ENCODE measurements around the gene NFATC1. TPM values are rescaled to one million over a fixed set of nuclear protein-coding genes. Genes with fewer than 3 reads are reported as not detected.
A peak's percentile ranks its signal among the peaks of the same experiment; 100 is the strongest.

The NFATC1 gene
- total RNA-seq, 2 donors from 2014 or later: 1.6 to 4.3 TPM

- no peak overlapping the region for H3K4me3 ChIP-seq
- no peaks in the 10 kb centered on the region for H3K36me3 ChIP-seq
- DNase-seq: no peak
- H3K9ac ChIP-seq (ENCODE audit: low read depth in 2 of 2, low read length in 2 of 2): no peak overlapping the region
- peak overlapping the region; percentile 2 for H3K27ac ChIP-seq
- intact Hi-C loops (cut with DNase I): no loop called here
- no peak for TF ChIP-seq CTCF (IDR thresholded peaks at IDR 0.05)
- no peaks in the 10 kb centered on the region for H3K9me3 ChIP-seq
- no peaks in the 10 kb centered on the region for H3K27me3 ChIP-seq
- no peaks in the 10 kb centered on the region for H3K4me1 ChIP-seq
Observed at GRCh38 chr18:79496237-79496977, 100.7 kb downstream of the NFATC1 start.

DNA sequence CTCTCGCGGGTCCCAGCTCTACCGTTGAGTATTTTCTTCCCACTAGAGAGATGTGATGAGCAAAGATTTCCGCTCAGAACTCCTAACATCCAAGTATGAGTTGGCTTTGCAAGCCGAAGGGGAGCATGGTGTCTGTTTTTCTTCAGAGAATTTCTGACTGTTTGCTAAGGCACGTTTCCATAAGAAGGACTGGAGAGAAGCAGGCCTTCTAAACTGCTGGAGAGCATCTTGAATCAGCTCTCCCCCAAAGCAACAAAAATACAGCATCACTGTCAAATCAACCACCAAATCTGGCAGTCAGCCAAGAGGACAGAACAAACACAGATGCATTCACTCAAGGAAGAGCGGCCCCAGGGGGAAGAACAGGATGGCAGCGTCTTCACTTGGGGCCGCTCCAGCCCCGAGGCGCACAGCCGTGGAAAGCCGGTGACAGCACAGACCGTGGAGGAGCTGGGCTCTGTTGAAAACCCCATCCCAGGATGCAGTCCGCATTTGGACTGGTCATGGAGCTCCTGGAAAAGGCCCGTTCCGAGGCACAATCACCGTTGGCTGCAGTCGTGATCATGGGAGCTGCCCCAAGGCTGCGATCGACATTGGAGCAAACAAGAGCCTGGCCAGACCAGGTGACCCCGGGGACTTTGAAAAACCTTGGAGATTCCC, 101.4 kb downstream of the NFATC1 start:
- DNase-seq: peak; percentile 41
- H3K27me3 ChIP-seq: no peaks in the 10 kb centered on the region
- H3K9ac ChIP-seq (ENCODE audit: low read depth in 2 of 2, low read length in 2 of 2): no peak overlapping the region
- H3K9me3 ChIP-seq: no peaks in the 10 kb centered on the region
- no peak overlapping the region for H3K4me3 ChIP-seq
- H3K36me3 ChIP-seq: no peaks in the 10 kb centered on the region
- no peaks in the 10 kb centered on the region for H3K4me1 ChIP-seq
- no peak for TF ChIP-seq CTCF (IDR thresholded peaks at IDR 0.05)
- H3K27ac ChIP-seq: peak overlapping the region; percentile 2
- intact Hi-C loops (cut with DNase I): no loop called here

GRCh38 chr18:79497638-79498081, 101.9 kb downstream of the NFATC1 start:
- Histone ChIP-seq H3K4me1 (no peaks in the 10 kb centered on the region), H3K4me3 (no peak overlapping the region), H3K27me3 (no peaks in the 10 kb centered on the region), H3K9me3 (no peaks in the 10 kb centered on the region), H3K9ac (ENCODE audit: low read depth in 2 of 2, low read length in 2 of 2) (no peak overlapping the region), H3K36me3 (no peaks in the 10 kb centered on the region), H3K27ac (peak overlapping the region; percentile 2)
- intact Hi-C loops (cut with DNase I): no loop called here
- no peak for TF ChIP-seq CTCF (IDR thresholded peaks at IDR 0.05)
- no peak for DNase-seq

- H3K36me3 ChIP-seq: no peaks in the 10 kb centered on the region
- H3K27me3 ChIP-seq: no peaks in the 10 kb centered on the region
- no peak overlapping the region for H3K27ac ChIP-seq
- no peaks in the 10 kb centered on the region for H3K4me1 ChIP-seq
- no peak for DNase-seq
- TF ChIP-seq CTCF (IDR thresholded peaks at IDR 0.05): no peak
- no peaks in the 10 kb centered on the region for H3K9me3 ChIP-seq
- no peak overlapping the region for H3K9ac ChIP-seq (ENCODE audit: low read depth in 2 of 2, low read length in 2 of 2)
- H3K4me3 ChIP-seq: no peak overlapping the region
- intact Hi-C loops (cut with DNase I): no loop called here
Observed at GRCh38 chr18:79498662-79499061, 102.9 kb downstream of the NFATC1 start.

DNA sequence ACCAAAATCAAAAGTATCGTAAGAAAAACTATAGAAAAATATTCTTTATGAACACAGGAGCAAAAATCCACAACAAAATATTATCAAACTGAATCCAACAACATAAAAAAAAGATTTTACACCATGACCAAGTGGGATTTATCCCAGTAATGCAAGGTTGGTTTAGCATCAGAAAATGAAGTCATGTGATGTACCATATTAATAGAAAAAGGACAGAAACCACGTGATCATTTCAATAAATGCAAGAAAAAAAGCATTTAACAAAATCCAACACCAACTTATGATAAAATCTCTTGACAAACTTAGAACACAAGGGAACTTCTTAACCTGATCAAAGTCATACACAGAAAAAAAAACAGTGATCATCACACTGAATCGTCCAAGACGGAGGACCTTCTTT, 105.3 kb downstream of the NFATC1 start:
- H3K9ac ChIP-seq (ENCODE audit: low read depth in 2 of 2, low read length in 2 of 2): no peak overlapping the region
- H3K4me3 ChIP-seq: no peak overlapping the region
- no peaks in the 10 kb centered on the region for H3K4me1 ChIP-seq
- no peaks in the 10 kb centered on the region for H3K27me3 ChIP-seq
- no peak for DNase-seq
- no peak overlapping the region for H3K27ac ChIP-seq
- intact Hi-C loops (cut with DNase I): no loop called here
- no peaks in the 10 kb centered on the region for H3K36me3 ChIP-seq
- no peak for TF ChIP-seq CTCF (IDR thresholded peaks at IDR 0.05)
- H3K9me3 ChIP-seq: no peaks in the 10 kb centered on the region
